Activated CD8-positive, alpha-beta memory T cell treated with anti-CD3 and anti-CD28 coated beads, Interleukin-2, amount 50 U/mL, for 4 hours (primary cell): ENCODE data around the gene KRTAP2-1.
"Not testable (repeated sequence)": the region's sequence is repeated elsewhere in the genome, so short reads cannot be mapped to it uniquely, and the experiment has no call there.

Experiments
- DNase-seq: peaks from one replicate; pipeline ENCODE4 v3.0.0-alpha.2; 2020

KRTAP2-1 gene

GRCh38 chr17:41010441-41010840 lies 36.7 kb downstream of the KRTAP2-1 start:
- DNase-seq = no peak

DNA sequence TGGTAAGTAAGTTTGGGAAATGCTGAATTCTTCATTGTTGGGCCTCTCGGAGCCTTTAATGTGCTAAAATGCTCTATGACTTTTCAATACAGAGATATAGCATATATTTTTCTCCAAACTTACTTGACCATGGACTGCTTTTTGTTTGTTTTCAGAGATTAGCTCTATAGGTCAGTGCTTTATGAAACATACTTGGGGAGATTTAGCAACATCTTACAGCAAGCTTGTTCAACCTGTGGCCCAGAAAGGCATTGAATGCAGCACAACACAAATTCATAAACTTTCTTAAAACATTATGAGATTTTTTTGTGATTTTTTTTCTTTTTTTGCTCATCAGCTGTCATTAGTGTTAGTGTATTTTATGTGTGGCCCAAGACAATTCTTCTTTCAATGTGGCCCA lies 37.2 kb downstream of the KRTAP2-1 start:
- DNase-seq = no peak

DNA sequence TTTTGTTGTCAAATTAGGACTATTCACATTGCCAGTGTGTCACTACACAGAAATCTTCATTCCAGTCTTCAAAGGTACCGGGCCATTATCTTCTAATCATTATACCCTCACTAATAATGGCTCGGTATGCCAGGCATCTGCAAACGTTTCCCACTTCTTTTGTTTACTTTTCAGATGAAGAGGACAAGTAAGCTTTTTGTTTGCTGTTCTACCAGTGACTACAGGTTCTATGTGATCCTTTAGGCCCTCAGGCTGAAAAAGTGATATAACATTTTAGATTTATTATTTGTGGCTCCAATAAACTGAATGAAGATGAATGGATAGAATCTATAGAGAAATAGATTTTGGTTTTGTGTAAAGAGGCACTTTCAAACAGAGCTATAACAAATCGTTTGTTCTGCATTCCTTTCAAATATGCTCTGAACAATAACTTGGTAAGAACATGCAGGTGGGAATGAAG lies 37.8 kb downstream of the KRTAP2-1 start:
- no peak for DNase-seq

DNA sequence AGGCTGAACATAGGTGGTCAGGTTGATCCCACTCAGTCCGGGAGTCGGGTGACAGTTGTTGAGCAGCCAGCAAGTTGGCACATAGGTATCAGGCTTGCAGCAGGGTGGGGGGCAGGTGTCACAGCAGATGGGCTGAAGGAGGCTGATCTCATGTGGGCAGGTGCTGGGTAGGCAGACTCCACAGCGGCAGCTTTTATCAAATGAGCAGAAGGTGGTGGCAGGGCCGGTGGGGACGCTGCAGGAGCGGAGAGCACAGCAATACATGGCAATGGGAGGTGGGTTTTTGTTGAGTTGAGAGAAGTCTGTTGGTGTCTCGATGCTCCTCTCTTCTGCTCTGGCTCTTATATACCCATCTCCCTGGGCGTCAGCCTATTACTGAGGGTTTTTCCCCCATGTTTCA lies 38.3 kb downstream of the KRTAP2-1 start, which contains the start of gene KRTAP3-1:
TSS of gene KRTAP3-1 (minus strand) at position 318 of the 400 bp plus-strand sequence. CDS start at position 264, 54 bp downstream.
- DNase-seq = no peak

GRCh38 chr17:41004397-41004796 lies 42.7 kb downstream of the KRTAP2-1 start:
- no peak for DNase-seq

GRCh38 chr17:41003926-41004325 lies 43.2 kb downstream of the KRTAP2-1 start:
- DNase-seq = no peak

DNA sequence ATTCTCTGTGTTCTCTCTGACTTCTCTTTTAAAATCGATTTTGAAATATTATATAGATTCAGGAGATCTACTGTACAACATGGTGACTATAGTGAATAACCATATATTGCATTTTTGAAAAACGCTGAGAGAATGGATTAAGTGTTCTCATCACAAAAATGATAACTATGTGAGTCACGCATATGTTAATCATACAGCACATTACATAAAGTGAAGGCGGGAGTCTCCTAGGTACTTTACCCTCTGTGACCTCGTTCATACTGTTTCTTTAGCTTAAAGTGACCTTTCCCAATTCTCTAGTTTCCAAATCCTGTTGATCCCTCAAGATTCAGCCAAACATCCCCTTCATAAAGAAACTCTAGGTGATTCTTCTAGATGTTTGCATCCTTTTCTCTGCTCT lies 44.3 kb downstream of the KRTAP2-1 start:
- no peak for DNase-seq

DNA sequence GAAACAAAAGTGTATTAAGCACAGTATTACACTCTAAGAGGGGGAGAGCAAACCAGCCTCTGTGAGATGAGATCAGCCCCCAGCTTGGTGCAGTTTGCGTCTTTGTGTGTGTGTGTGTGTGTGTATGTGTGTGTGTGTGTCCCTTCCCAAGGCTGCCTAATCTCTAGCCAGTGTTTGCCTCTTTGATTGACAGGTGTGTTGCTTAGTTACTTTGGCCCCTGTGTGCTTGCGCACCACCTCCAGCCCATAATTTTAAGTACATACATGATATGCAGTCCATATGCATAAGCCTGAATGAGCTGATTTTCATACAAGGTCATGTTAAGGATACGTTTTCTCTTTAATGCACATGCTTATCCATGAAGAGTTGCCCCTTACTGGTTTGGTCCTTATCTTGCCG lies 45.3 kb downstream of the KRTAP2-1 start:
- no peak for DNase-seq

DNA sequence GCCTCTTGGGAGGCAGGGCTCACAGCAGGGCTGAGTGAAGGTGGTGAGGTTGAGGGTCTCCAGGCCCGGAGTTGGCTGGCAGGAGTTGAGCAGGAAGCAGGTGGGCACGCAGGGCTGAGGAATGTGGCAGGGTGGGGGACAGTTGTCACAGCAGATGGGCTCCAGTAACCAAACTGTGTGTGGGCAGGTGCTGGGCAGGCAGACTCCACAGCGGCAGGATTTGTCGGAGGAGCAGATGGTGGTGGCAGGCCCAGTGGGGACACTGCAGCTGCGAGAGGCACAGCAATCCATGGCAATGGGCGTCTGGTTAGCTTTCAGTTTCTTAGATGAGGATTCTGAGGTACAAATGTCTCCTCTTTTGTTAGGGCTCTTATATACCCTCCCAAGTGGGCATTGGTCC lies 47.6 kb downstream of the KRTAP2-1 start, which contains the start of gene KRTAP3-2:
TSS of gene KRTAP3-2 (minus strand) at position 344 of the 400 bp plus-strand sequence. CDS start at position 291, 53 bp downstream.
- not testable (repeated sequence) for DNase-seq

DNA sequence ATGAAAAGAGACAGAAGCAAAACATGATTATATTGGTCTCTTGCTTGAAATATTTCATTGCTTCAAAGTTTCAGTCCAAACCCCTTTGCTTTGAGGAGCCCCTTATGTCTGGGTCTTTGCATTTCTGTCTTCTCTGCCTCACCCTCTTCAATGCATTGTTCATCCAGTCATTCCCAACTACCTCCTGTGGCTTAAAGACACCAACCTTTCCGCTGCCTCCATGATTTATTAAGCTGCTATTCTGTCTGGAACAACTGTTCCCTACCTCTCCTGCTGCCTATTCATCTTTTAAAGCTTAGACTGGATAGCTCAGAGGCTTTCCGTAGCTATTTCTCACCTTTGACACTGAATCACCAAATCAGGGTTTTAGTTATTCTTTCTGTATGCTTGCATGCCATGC lies 49.8 kb downstream of the KRTAP2-1 start:
- no peak for DNase-seq

- no peak for DNase-seq
Measured at GRCh38 chr17:40996829-40997228, 50.3 kb downstream of the KRTAP2-1 start.
